H1 (cell line): ENCODE measurements around the gene TLR10. TPM values are rescaled to one million over a fixed set of nuclear protein-coding genes. Genes with fewer than 3 reads are reported as not detected.

Experiments
- CTCF ChIA-PET: fragments of 300-600 bp; sonication (Branson Sonifier 250); formaldehyde crosslinking; loops from one replicate; lab custom pipeline; 2021; ENCODE audit not compliant: partially characterized antibody; lab: Charles Lee
- POLR2A ChIA-PET: fragments of 300-600 bp; sonication (Branson Sonifier 250); formaldehyde crosslinking; loops from one replicate; lab custom pipeline; 2021; ENCODE audit warnings: inconsistent platforms; ENCODE audit not compliant: partially characterized antibody; lab: Charles Lee
- DNase-seq, 2 experiments: peaks; one replicate each; pipeline versions ENCODE4 v3.0.0 to v3.0.0-alpha.2; 2010 to 2022; ENCODE audit warnings: low spot score in 2 of 2, low read depth in 1 of 2, mixed read lengths in 1 of 2
- FAIRE-seq: peaks from 2 replicates; lab custom pipeline; 2011; peaks lifted over from hg19 to GRCh38; lab: Jason Lieb, UNC
- H2AFZ ChIP-seq: 2 replicates; pipeline ENCODE4 v1.8.1; 2012; ENCODE audit warnings: low read length, inconsistent platforms
- H2AK5ac ChIP-seq: 2 replicates; pipeline ENCODE4 v1.6.1; 2013; ENCODE audit warnings: low read depth, low read length
- H2BK120ac ChIP-seq: replicated peaks from 2 replicates; pipeline ENCODE3; 2013; ENCODE audit warnings: low read depth, low read length, inconsistent platforms
- H2BK12ac ChIP-seq: 2 replicates; pipeline ENCODE4 v1.6.1; 2013; ENCODE audit warnings: low read depth, low read length
- H2BK15ac ChIP-seq: 2 replicates; pipeline ENCODE4 v1.6.1; 2013; ENCODE audit warnings: low read length
- H2BK20ac ChIP-seq: 2 replicates; pipeline ENCODE4 v1.6.1; 2013; ENCODE audit warnings: low read length
- H2BK5ac ChIP-seq: 2 replicates; pipeline ENCODE4 v1.6.1; 2013; ENCODE audit warnings: low read depth, low read length
- H3K14ac ChIP-seq: 2 replicates; pipeline ENCODE4 v1.6.1; 2013; ENCODE audit warnings: inconsistent platforms; ENCODE audit not compliant: insufficient read length
- H3K18ac ChIP-seq: 2 replicates; pipeline ENCODE4 v1.6.1; 2013; ENCODE audit warnings: low read length; ENCODE audit errors: extremely low read depth
- H3K23ac ChIP-seq: 2 replicates; pipeline ENCODE4 v1.6.1; 2013; ENCODE audit warnings: inconsistent platforms; ENCODE audit not compliant: insufficient read length
- H3K23me2 ChIP-seq: 2 replicates; pipeline ENCODE4 v1.6.1; 2013; ENCODE audit warnings: low read depth, low read length
- H3K27ac ChIP-seq: 2 replicates; pipeline ENCODE4 v1.6.1; 2011; ENCODE audit warnings: low read depth, low read length, inconsistent platforms
- H3K27me3 ChIP-seq, 4 experiments: replicated peaks in 1 of 4; 1 replicate in 1 of 4; 2 replicates in 3 of 4; pipeline versions ENCODE4 v1.6.1 to v1.8.1; 2011 to 2013; ENCODE audit warnings: low read length in 3 of 4, mild to moderate bottlenecking in 3 of 4, inconsistent platforms in 2 of 4, mixed read lengths in 2 of 4, moderate library complexity in 1 of 4; ENCODE audit not compliant: control insufficient read depth in 3 of 4, insufficient read depth in 3 of 4; ENCODE audit errors: extremely low read depth in 1 of 4
- H3K36me3 ChIP-seq, 4 experiments: 2 replicates each; pipeline versions ENCODE4 v1.6.1 to v1.8.1; 2011 to 2013; ENCODE audit warnings: mild to moderate bottlenecking in 4 of 4, low read length in 3 of 4, moderate library complexity in 2 of 4, control low read depth in 1 of 4, inconsistent platforms in 1 of 4; ENCODE audit not compliant: insufficient read depth in 4 of 4, control insufficient read depth in 2 of 4
- H3K4ac ChIP-seq: replicated peaks from 2 replicates; pipeline ENCODE3; 2013; ENCODE audit warnings: low read length, low read depth, mixed read lengths, inconsistent platforms; ENCODE audit not compliant: insufficient read length
- H3K4me1 ChIP-seq, 4 experiments: replicated peaks in 1 of 4; 1 replicate in 1 of 4; 2 replicates in 3 of 4; pipeline versions ENCODE4 v1.6.1 to v1.8.1; 2011 to 2013; ENCODE audit warnings: low read length in 3 of 4, inconsistent platforms in 2 of 4, mixed read lengths in 1 of 4; ENCODE audit not compliant: insufficient read depth in 4 of 4, control insufficient read depth in 3 of 4
- H3K4me2 ChIP-seq, 2 experiments: 2 replicates each; pipeline versions ENCODE4 v1.6.1 to v1.8.1; 2011 to 2013; ENCODE audit warnings: low read depth in 2 of 2, low read length in 2 of 2, control low read depth in 1 of 2, inconsistent platforms in 1 of 2, mild to moderate bottlenecking in 1 of 2; ENCODE audit not compliant: insufficient read depth in 1 of 2
- H3K4me3 ChIP-seq, 4 experiments: fragments of 200-600, 300-600 bp in 1 of 4; sonication (generic), shearing (Covaris generic), sonication (Bioruptor Twin) in 1 of 4; 2 replicates each; pipeline versions ENCODE4 v1.5.1 to v1.8.1; 2011 to 2016; ENCODE audit warnings: low read length in 4 of 4, low read depth in 3 of 4, control low read depth in 2 of 4, inconsistent platforms in 2 of 4, mild to moderate bottlenecking in 2 of 4, mixed read lengths in 1 of 4, moderate library complexity in 1 of 4; ENCODE audit not compliant: insufficient read depth in 2 of 4; ENCODE audit errors: extremely low read depth in 1 of 4
- H3K56ac ChIP-seq: replicated peaks from 2 replicates; pipeline ENCODE3; 2013; ENCODE audit warnings: low read depth, mild to moderate bottlenecking, mixed read lengths, low read length, inconsistent platforms; ENCODE audit not compliant: insufficient read length
- H3K79me1 ChIP-seq: 2 replicates; pipeline ENCODE4 v1.6.1; 2013; ENCODE audit warnings: low read depth, low read length, control low read depth
- H3K79me2 ChIP-seq, 2 experiments: 2 replicates each; pipeline versions ENCODE4 v1.6.1 to v1.8.1; 2012 to 2013; ENCODE audit warnings: low read length in 2 of 2, mild to moderate bottlenecking in 2 of 2, inconsistent platforms in 1 of 2; ENCODE audit not compliant: insufficient read depth in 2 of 2, control insufficient read depth in 1 of 2
- H3K9ac ChIP-seq, 4 experiments: replicated peaks in 1 of 4; 1 replicate in 1 of 4; 2 replicates in 3 of 4; pipeline versions ENCODE4 v1.6.1 to v1.8.1; 2011 to 2013; ENCODE audit warnings: low read depth in 3 of 4, low read length in 3 of 4, control low read depth in 2 of 4, mild to moderate bottlenecking in 2 of 4, moderate library complexity in 2 of 4, inconsistent platforms in 1 of 4; ENCODE audit errors: extremely low read depth in 1 of 4
- H3K9me3 ChIP-seq, 2 experiments: 2 replicates each; pipeline versions ENCODE4 v1.6.1 to v1.8.1; 2012 to 2013; ENCODE audit warnings: mild to moderate bottlenecking in 2 of 2, moderate library complexity in 2 of 2, control low read depth in 1 of 2, inconsistent platforms in 1 of 2, low read depth in 1 of 2, low read length in 1 of 2, mixed read lengths in 1 of 2; ENCODE audit not compliant: insufficient read depth in 2 of 2
- H4K20me1 ChIP-seq, 2 experiments: replicated peaks in 1 of 2; 2 replicates each; pipeline versions ENCODE3 to v1.8.1; 2011 to 2013; ENCODE audit warnings: inconsistent platforms in 2 of 2, low read length in 2 of 2, mild to moderate bottlenecking in 1 of 2; ENCODE audit not compliant: insufficient read depth in 2 of 2, control insufficient read depth in 1 of 2
- H4K5ac ChIP-seq: 2 replicates; pipeline ENCODE4 v1.6.1; 2013; ENCODE audit warnings: low read length, low read depth, mixed read lengths, inconsistent platforms; ENCODE audit not compliant: insufficient read length
- H4K8ac ChIP-seq: 2 replicates; pipeline ENCODE4 v1.8.0; 2013; ENCODE audit warnings: mild to moderate bottlenecking, moderate library complexity, low read length, inconsistent platforms; ENCODE audit not compliant: insufficient read depth; ENCODE audit errors: extremely low read depth
- H4K91ac ChIP-seq: replicated peaks from 2 replicates; pipeline ENCODE3; 2013; ENCODE audit warnings: low read length, mixed read lengths, inconsistent platforms; ENCODE audit not compliant: insufficient read length
- JUND ChIP-seq: IDR thresholded peaks from 2 replicates; pipeline ENCODE4 v1.6.1; 2011; ENCODE audit warnings: mild to moderate bottlenecking, improper control_type of control experiment, low read length
- WGBS, 2 experiments: shearing (Covaris generic) in 1 of 2; methylation state at CpG; one replicate each; pipeline versions ENCODE4 v1.1.6 to v1.1.7; 2013 to 2015; ENCODE audit warnings: low lambda C conversion rate in 2 of 2, mixed read lengths in 2 of 2, inconsistent platforms in 1 of 2, low coverage in 1 of 2, missing lambda C conversion rate in 1 of 2; ENCODE audit not compliant: insufficient replicate concordance in 2 of 2, insufficient coverage in 1 of 2, insufficient read length in 1 of 2; ENCODE audit errors: extremely low coverage in 1 of 2, missing lambda C conversion rate in 1 of 2; 5-methylcytosine and 5-hydroxymethylcytosine counted together
- polyA plus RNA-seq, 7 experiments: library from polyadenylated mRNA; depleted of rRNA in 3 of 7; stranded (reverse) in 5 of 7; unstranded in 2 of 7; fragments of >200 nt in 5 of 7; fragments of 200-250 nt in 2 of 7; gene quantifications; 1 replicate in 5 of 7; 2 replicates in 1 of 7; 4 replicates in 1 of 7; pipeline versions ENCODE4 v1.2.1 to v1.2.3, GENCODE V29; 2011 to 2013; ENCODE audit warnings: missing spikeins in 2 of 7, mixed read lengths in 2 of 7
- total RNA-seq: library from RNA; stranded (reverse); fragmentation: NEBNext Ultra II Directional; extraction: Animal tissue kit (Norgen Biotek cat#: 25700); gene quantifications from 2 replicates; pipeline ENCODE4 v1.2.1, GENCODE V29; 2021
- TF ChIP-seq, protein P1 (sequence below): IDR thresholded peaks from 2 replicates; pipeline ENCODE4 v1.6.1; 2011; ENCODE audit warnings: low read length, improper control_type of control experiment

Gene TLR10
- total and polyA plus RNA-seq, 2 of the 8 experiments (the other 6 are each of a cell fraction or from before 2014, with no cell fraction given) = not detected

DNA sequence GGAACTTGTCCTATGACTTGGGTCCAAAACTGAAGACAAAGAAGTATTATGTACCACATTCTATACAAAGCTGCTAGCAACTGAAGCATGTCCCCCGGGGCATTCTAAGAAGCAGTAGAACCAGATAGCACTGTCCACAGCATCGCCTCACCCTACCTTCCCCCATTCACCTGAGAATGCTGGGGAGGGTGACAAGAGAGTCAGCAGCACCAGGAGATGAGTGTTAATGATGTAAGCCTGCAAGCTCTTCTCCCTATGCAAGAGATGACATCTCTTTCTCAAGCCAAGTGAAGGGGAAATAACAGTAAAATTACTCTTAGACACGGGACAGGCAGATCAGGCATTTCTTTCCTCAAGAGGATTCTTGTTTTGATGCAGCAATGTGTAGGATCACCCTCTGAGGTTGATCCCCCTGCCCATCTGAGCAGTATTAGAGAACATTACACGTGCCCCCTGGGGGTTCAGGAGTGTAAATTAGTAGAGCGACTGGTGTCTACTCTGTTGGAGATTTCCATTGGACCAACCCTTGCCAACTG lies 35.7 kb upstream of the TLR10 start:
- Histone ChIP-seq H2AFZ (no peak overlapping the region), H3K14ac (no peak overlapping the region), H4K20me1 (no peaks in the 10 kb centered on the region), H3K23me2 (no peaks in the 10 kb centered on the region), H2BK5ac (no peak overlapping the region), H3K9me3 (peaks cover 8 to 12% of the 10 kb centered on the region in 2 experiments; a peak in 3 of 4 replicates), H2BK12ac (no peak overlapping the region), H4K8ac (no peak overlapping the region), H3K79me1 (no peaks in the 10 kb centered on the region), H3K27ac (no peak overlapping the region), H2BK15ac (no peak overlapping the region), H3K36me3 (no peaks in the 10 kb centered on the region), H2BK20ac (no peak overlapping the region), H4K91ac (no peak overlapping the region), H3K18ac (no peak overlapping the region), H3K4me2 (no peak overlapping the region), H2AK5ac (no peak overlapping the region), H3K56ac (no peak overlapping the region), H3K27me3 (no peaks in the 10 kb centered on the region), H3K4me3 (no peak overlapping the region), H4K5ac (no peak overlapping the region), H3K4ac (no peak overlapping the region), H2BK120ac (no peak overlapping the region), H3K9ac (no peak overlapping the region), H3K23ac (no peak overlapping the region), H3K4me1 (no peaks in the 10 kb centered on the region), H3K79me2 (no peaks in the 10 kb centered on the region)
- 82% methylated on average over 5 of the region's 5 CpGs; no CpG with 5 or more reads in 1 of the 2 experiments for WGBS, 2 experiments
- ChIA-PET CTCF (interaction anchor here (0.6 to 1.3 kb wide), 3 partner anchors 26 to 75 kb away, joined by 3 to 4 read pairs (median 3); partner anchors contain the start of gene TLR10), POLR2A (no interaction called here)
- FAIRE-seq (no peak), DNase-seq (no peak)
- TF ChIP-seq JUND = no peak
- TF ChIP-seq, protein P1, sequence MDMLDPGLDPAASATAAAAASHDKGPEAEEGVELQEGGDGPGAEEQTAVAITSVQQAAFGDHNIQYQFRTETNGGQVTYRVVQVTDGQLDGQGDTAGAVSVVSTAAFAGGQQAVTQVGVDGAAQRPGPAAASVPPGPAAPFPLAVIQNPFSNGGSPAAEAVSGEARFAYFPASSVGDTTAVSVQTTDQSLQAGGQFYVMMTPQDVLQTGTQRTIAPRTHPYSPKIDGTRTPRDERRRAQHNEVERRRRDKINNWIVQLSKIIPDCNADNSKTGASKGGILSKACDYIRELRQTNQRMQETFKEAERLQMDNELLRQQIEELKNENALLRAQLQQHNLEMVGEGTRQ = no peak
